H9 (cell line): Measurements from ENCODE around the gene MFN2. TPM values are rescaled to one million over a fixed set of nuclear protein-coding genes. Genes with fewer than 3 reads are reported as not detected.

Experiments
- DNase-seq: peaks from one replicate; pipeline ENCODE4 v3.0.0-alpha.2; 2017
- H2AFZ ChIP-seq: one replicate; pipeline ENCODE4 v1.6.1; 2013; ENCODE audit warnings: mild to moderate bottlenecking, low read length, control low read depth, moderate library complexity
- H2AK5ac ChIP-seq: 2 replicates; pipeline ENCODE4 v1.6.1; 2013; ENCODE audit warnings: low read length, control low read depth, mixed read lengths; ENCODE audit not compliant: insufficient read length
- H2BK120ac ChIP-seq: one replicate; pipeline ENCODE4 v1.6.1; 2013; ENCODE audit warnings: low read depth, mild to moderate bottlenecking, low read length, control low read depth, inconsistent platforms; ENCODE audit not compliant: poor library complexity, severe bottlenecking
- H2BK12ac ChIP-seq: 2 replicates; pipeline ENCODE4 v1.6.1; 2013; ENCODE audit warnings: low read length, control low read depth, mixed read lengths, low read depth; ENCODE audit not compliant: insufficient read length
- H2BK15ac ChIP-seq: 2 replicates; pipeline ENCODE4 v1.6.1; 2013; ENCODE audit warnings: low read depth, low read length, control low read depth
- H2BK20ac ChIP-seq: one replicate; pipeline ENCODE4 v1.6.1; 2013; ENCODE audit warnings: low read depth, mild to moderate bottlenecking, low read length, control low read depth, inconsistent platforms; ENCODE audit not compliant: poor library complexity, severe bottlenecking
- H2BK5ac ChIP-seq: 2 replicates; pipeline ENCODE4 v1.6.1; 2013; ENCODE audit warnings: low read length, control low read depth, mixed read lengths; ENCODE audit not compliant: insufficient read length
- H3K14ac ChIP-seq: 2 replicates; pipeline ENCODE4 v1.6.1; 2013; ENCODE audit warnings: low read length, control low read depth; ENCODE audit not compliant: insufficient read depth
- H3K18ac ChIP-seq: 2 replicates; pipeline ENCODE4 v1.6.1; 2013; ENCODE audit warnings: low read depth, mild to moderate bottlenecking, mixed read lengths, low read length, control low read depth; ENCODE audit not compliant: insufficient read length
- H3K23ac ChIP-seq: 2 replicates; pipeline ENCODE4 v1.6.1; 2013; ENCODE audit warnings: low read length, control low read depth, mixed read lengths, low read depth; ENCODE audit not compliant: insufficient read length
- H3K23me2 ChIP-seq: 2 replicates; pipeline ENCODE4 v1.6.1; 2013; ENCODE audit warnings: low read depth, mild to moderate bottlenecking, mixed read lengths, low read length, control low read depth; ENCODE audit not compliant: insufficient read length, poor library complexity, severe bottlenecking
- H3K27ac ChIP-seq: 2 replicates; pipeline ENCODE4 v1.5.1; 2013; ENCODE audit warnings: low read length, control low read depth, mixed read lengths, low read depth; ENCODE audit not compliant: insufficient read length
- H3K27me3 ChIP-seq: 2 replicates; pipeline ENCODE4 v1.6.1; 2013; ENCODE audit warnings: low read length, control low read depth, inconsistent platforms; ENCODE audit not compliant: insufficient read depth
- H3K4ac ChIP-seq: 2 replicates; pipeline ENCODE4 v1.6.1; 2013; ENCODE audit warnings: low read depth, mild to moderate bottlenecking, control low read depth, inconsistent platforms, low read length, moderate library complexity
- H3K4me1 ChIP-seq: 2 replicates; pipeline ENCODE4 v1.6.1; 2013; ENCODE audit warnings: low read length, control low read depth, inconsistent platforms; ENCODE audit not compliant: insufficient read depth
- H3K4me2 ChIP-seq: 2 replicates; pipeline ENCODE4 v1.6.1; 2013; ENCODE audit warnings: low read length, control low read depth, mixed read lengths; ENCODE audit not compliant: insufficient read length, insufficient read depth
- H3K56ac ChIP-seq: 2 replicates; pipeline ENCODE4 v1.6.1; 2013; ENCODE audit warnings: low read depth, mild to moderate bottlenecking, mixed read lengths, low read length, control low read depth; ENCODE audit not compliant: insufficient read length
- H3K79me1 ChIP-seq: 2 replicates; pipeline ENCODE4 v1.6.1; 2013; ENCODE audit warnings: low read depth, mild to moderate bottlenecking, moderate library complexity, low read length, control low read depth, inconsistent platforms; ENCODE audit not compliant: insufficient read depth, poor library complexity, severe bottlenecking
- H3K79me2 ChIP-seq: 2 replicates; pipeline ENCODE4 v1.6.1; 2013; ENCODE audit warnings: low read length, control low read depth, inconsistent platforms; ENCODE audit not compliant: insufficient read depth
- H3K9ac ChIP-seq: 2 replicates; pipeline ENCODE4 v1.6.1; 2013; ENCODE audit warnings: low read length, control low read depth, mixed read lengths; ENCODE audit not compliant: insufficient read length; ENCODE audit errors: extremely low read depth
- H3K9me3 ChIP-seq: one replicate; pipeline ENCODE4 v1.6.1; 2013; ENCODE audit warnings: low read depth, low read length, inconsistent platforms; ENCODE audit not compliant: control insufficient read depth
- H3T11ph ChIP-seq: one replicate; pipeline ENCODE4 v1.6.1; 2013; ENCODE audit warnings: mild to moderate bottlenecking, low read length, control low read depth, inconsistent platforms
- H4K20me1 ChIP-seq: one replicate; pipeline ENCODE4 v1.6.1; 2013; ENCODE audit not compliant: control insufficient read depth, insufficient read length, insufficient read depth
- H4K5ac ChIP-seq: 2 replicates; pipeline ENCODE4 v1.6.1; 2013; ENCODE audit warnings: low read depth, mild to moderate bottlenecking, mixed read lengths, low read length, control low read depth; ENCODE audit not compliant: insufficient read length
- H4K8ac ChIP-seq: replicated peaks from 2 replicates; pipeline ENCODE4 v1.6.1; 2013; ENCODE audit warnings: low read length, control low read depth, mixed read lengths, low read depth; ENCODE audit not compliant: insufficient read length
- H4K91ac ChIP-seq: 2 replicates; pipeline ENCODE4 v1.6.1; 2013; ENCODE audit warnings: low read depth, mild to moderate bottlenecking, moderate library complexity, mixed read lengths, low read length, control low read depth; ENCODE audit not compliant: insufficient read length
- H3K27ac Mint-ChIP-seq, 3 experiments: 2 replicates in 2 of 3; 3 replicates in 1 of 3; pipeline ENCODE4 v1.8.0; 2020 to 2021; ENCODE audit warnings: mixed read lengths in 3 of 3, mild to moderate bottlenecking in 1 of 3, moderate library complexity in 1 of 3
- H3K27me3 Mint-ChIP-seq: 2 replicates; pipeline ENCODE4 v1.8.0; 2021; ENCODE audit warnings: low read depth, mild to moderate bottlenecking, moderate library complexity, mixed read lengths
- H3K36me3 Mint-ChIP-seq, 3 experiments: 2 replicates in 2 of 3; 3 replicates in 1 of 3; pipeline ENCODE4 v1.8.0; 2020 to 2021; ENCODE audit warnings: low read depth in 3 of 3, mixed read lengths in 3 of 3; ENCODE audit not compliant: insufficient read depth in 1 of 3
- H3K4me1 Mint-ChIP-seq, 2 experiments: 2 replicates each; pipeline ENCODE4 v1.8.0; 2020; ENCODE audit warnings: mixed read lengths in 2 of 2
- H3K4me3 Mint-ChIP-seq, 2 experiments: 2 replicates in 1 of 2; 3 replicates in 1 of 2; pipeline ENCODE4 v1.8.0; 2020 to 2021; ENCODE audit warnings: mild to moderate bottlenecking in 2 of 2, mixed read lengths in 2 of 2, moderate library complexity in 1 of 2
- H3K9me3 Mint-ChIP-seq, 2 experiments: 2 replicates in 1 of 2; 3 replicates in 1 of 2; pipeline ENCODE4 v1.8.0; 2020; ENCODE audit warnings: mild to moderate bottlenecking in 2 of 2, mixed read lengths in 2 of 2, moderate library complexity in 1 of 2
- WGBS: extraction: QIAGEN DNeasy Blood & Tissue Kit; methylation state at CpG from one replicate; pipeline ENCODE4 v1.1.7; 2013; ENCODE audit warnings: missing lambda C conversion rate, low lambda C conversion rate, mixed read lengths; ENCODE audit not compliant: insufficient read length; ENCODE audit errors: extremely low coverage; 5-methylcytosine and 5-hydroxymethylcytosine counted together
- total RNA-seq: library from RNA; stranded (reverse); gene quantifications from 2 replicates; pipeline ENCODE4 v1.2.1, GENCODE V29; 2021
- TF ChIP-seq, protein P1 (sequence below): fragments of 200-600 bp; sonication (generic); conservative IDR thresholded peaks from 3 replicates; pipeline ENCODE4 v1.8.0; 2021; ENCODE audit warnings: antibody characterized with exemption, mild to moderate bottlenecking

MFN2 gene
- total RNA-seq, 1 experiment from 2014 or later, result 61.4 TPM

DNA sequence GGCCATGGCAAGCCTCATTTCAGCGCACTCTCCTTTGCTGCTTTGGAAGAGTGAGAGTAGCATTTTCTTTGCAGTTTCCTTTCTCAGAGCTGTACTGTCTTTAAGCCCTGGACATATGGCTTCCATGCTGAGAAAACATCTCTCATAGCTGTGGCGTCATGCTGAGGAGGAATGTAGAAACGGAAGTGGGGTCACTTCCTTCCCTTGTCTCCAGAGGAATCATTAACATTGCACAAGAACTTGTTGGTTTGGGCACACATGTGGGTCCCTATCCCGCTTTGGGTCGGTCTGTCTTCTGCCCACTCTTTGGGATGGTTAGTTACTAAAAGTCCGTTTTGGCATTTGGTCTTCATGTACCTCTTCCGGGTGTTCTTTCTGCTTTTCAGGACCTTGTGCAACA is 5.6 kb downstream of the MFN2 start:
- Histone ChIP-seq H2BK20ac (no peak overlapping the region), H3K18ac (no peak overlapping the region), H3K9me3 (no peaks in the 10 kb centered on the region), H3K79me2 (peaks cover 7% of the 10 kb centered on the region; the same call in 1 of the 2 replicates), H3K79me1 (peaks cover 6% of the 10 kb centered on the region), H3K4ac (no peak overlapping the region), H2BK12ac (no peak overlapping the region), H3K4me1 (no peaks in the 10 kb centered on the region), H4K8ac (no peak overlapping the region), H3K14ac (no peak overlapping the region), H3K4me2 (no peak overlapping the region), H2AK5ac (no peak overlapping the region), H4K91ac (no peak overlapping the region), H2BK5ac (no peak overlapping the region), H3K9ac (no peak overlapping the region), H3K56ac (no peak overlapping the region), H2AFZ (no peak overlapping the region), H3K23ac (no peak overlapping the region), H3T11ph (no peak overlapping the region), H3K23me2 (peaks cover 2% of the 10 kb centered on the region), H2BK15ac (no peak overlapping the region), H2BK120ac (no peak overlapping the region), H3K27me3 (no peaks in the 10 kb centered on the region), H4K5ac (no peak overlapping the region), H4K20me1 (no peaks in the 10 kb centered on the region), H3K27ac (no peak overlapping the region)
- Mint-ChIP-seq H3K9me3 (no peaks in the 10 kb centered on the region), H3K36me3 (peaks cover 36 to 75% (median 63%) of the 10 kb centered on the region in 3 experiments), H3K27ac (peak overlapping the region in 2 of 3 experiments; percentile 41 to 81; a peak in 2 of 7 replicates), H3K4me3 (no peak overlapping the region), H3K4me1 (peaks cover 8 to 11% of the 10 kb centered on the region in 2 experiments), H3K27me3 (no peaks in the 10 kb centered on the region)
- no CpG with 5 or more reads among the region's 7 CpGs for WGBS
- TF ChIP-seq, protein P1, sequence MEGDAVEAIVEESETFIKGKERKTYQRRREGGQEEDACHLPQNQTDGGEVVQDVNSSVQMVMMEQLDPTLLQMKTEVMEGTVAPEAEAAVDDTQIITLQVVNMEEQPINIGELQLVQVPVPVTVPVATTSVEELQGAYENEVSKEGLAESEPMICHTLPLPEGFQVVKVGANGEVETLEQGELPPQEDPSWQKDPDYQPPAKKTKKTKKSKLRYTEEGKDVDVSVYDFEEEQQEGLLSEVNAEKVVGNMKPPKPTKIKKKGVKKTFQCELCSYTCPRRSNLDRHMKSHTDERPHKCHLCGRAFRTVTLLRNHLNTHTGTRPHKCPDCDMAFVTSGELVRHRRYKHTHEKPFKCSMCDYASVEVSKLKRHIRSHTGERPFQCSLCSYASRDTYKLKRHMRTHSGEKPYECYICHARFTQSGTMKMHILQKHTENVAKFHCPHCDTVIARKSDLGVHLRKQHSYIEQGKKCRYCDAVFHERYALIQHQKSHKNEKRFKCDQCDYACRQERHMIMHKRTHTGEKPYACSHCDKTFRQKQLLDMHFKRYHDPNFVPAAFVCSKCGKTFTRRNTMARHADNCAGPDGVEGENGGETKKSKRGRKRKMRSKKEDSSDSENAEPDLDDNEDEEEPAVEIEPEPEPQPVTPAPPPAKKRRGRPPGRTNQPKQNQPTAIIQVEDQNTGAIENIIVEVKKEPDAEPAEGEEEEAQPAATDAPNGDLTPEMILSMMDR, result no peak
- no peak for DNase-seq
